SK-N-SH (cell line): Measurements from ENCODE around the gene GSE1. TPM values are rescaled to one million over a fixed set of nuclear protein-coding genes. Genes with fewer than 3 reads are reported as not detected.

ENCODE experiments used
- CTCF ChIA-PET: fragments of 300-600, 350-600 bp; formaldehyde crosslinking; extraction: SDS; loops from one replicate; lab custom pipeline; 2021; lab: Yijun Ruan, JAX
- POLR2A ChIA-PET: fragments of 350-600 bp; sonication (Branson Sonifier 250); formaldehyde crosslinking; extraction: SDS; loops from one replicate; lab custom pipeline; 2020; ENCODE audit warnings: antibody characterized with exemption, inconsistent platforms; lab: Yijun Ruan, JAX
- DNase-seq: peaks from one replicate; pipeline ENCODE4 v3.0.0; 2012
- H2AFZ ChIP-seq: fragments of 200-600 bp; sonication (generic); 2 replicates; pipeline ENCODE4 v1.8.1; 2016; ENCODE audit warnings: antibody characterized with exemption, mild to moderate bottlenecking, low read depth
- H3F3A ChIP-seq: fragments of 200-600 bp; sonication (generic); replicated peaks from 2 replicates; pipeline ENCODE3; 2016; ENCODE audit warnings: antibody characterized with exemption, mild to moderate bottlenecking; ENCODE audit not compliant: insufficient read depth
- H3K27ac ChIP-seq, 2 experiments: fragments of 200-500 bp in 1 of 2; fragments of 200-600 bp in 1 of 2; sonication (Bioruptor generic) in 1 of 2; sonication (generic), shearing (Covaris generic) in 1 of 2; 2 replicates each; pipeline versions ENCODE4 v1.5.1 to v1.6.1; 2014 to 2016; ENCODE audit warnings: low read depth in 2 of 2, inconsistent platforms in 1 of 2, low read length in 1 of 2, mild to moderate bottlenecking in 1 of 2, mixed read lengths in 1 of 2
- H3K27me3 ChIP-seq: fragments of 200-600 bp; sonication (generic), shearing (Covaris generic); 2 replicates; pipeline ENCODE4 v1.6.1; 2016; ENCODE audit warnings: mixed run types; ENCODE audit not compliant: insufficient read depth
- H3K36me3 ChIP-seq, 2 experiments: fragments of 200-500 bp in 1 of 2; fragments of 200-600 bp in 1 of 2; sonication (Bioruptor generic) in 1 of 2; sonication (generic) in 1 of 2; replicated peaks in 1 of 2; 2 replicates each; pipeline versions ENCODE3 to v1.5.1; 2014 to 2016; ENCODE audit warnings: low read length in 1 of 2, mild to moderate bottlenecking in 1 of 2; ENCODE audit not compliant: insufficient read depth in 2 of 2, control insufficient read depth in 1 of 2
- H3K4me1 ChIP-seq, 2 experiments: fragments of 200-500 bp in 1 of 2; fragments of 200-600 bp in 1 of 2; sonication (Bioruptor generic) in 1 of 2; sonication (generic), shearing (Covaris generic) in 1 of 2; 2 replicates each; pipeline versions ENCODE4 v1.5.1 to v1.6.1; 2014 to 2016; ENCODE audit warnings: low read depth in 1 of 2, low read length in 1 of 2, mixed run types in 1 of 2; ENCODE audit not compliant: insufficient read depth in 2 of 2, control insufficient read depth in 1 of 2
- H3K4me2 ChIP-seq: fragments of 200-600 bp; sonication (generic), shearing (Covaris generic); 2 replicates; pipeline ENCODE4 v1.6.1; 2017; ENCODE audit warnings: mixed run types
- H3K4me3 ChIP-seq, 2 experiments: fragments of 200-500 bp in 1 of 2; fragments of 200-600 bp in 1 of 2; sonication (Bioruptor generic) in 1 of 2; sonication (generic), shearing (Covaris generic) in 1 of 2; 2 replicates each; pipeline versions ENCODE4 v1.5.1 to v1.8.1; 2014 to 2016; ENCODE audit warnings: low read depth in 2 of 2, inconsistent platforms in 1 of 2, low read length in 1 of 2, mild to moderate bottlenecking in 1 of 2, mixed read lengths in 1 of 2, moderate library complexity in 1 of 2
- H3K79me2 ChIP-seq: fragments of 200-600 bp; sonication (generic); 2 replicates; pipeline ENCODE4 v1.8.1; 2017; ENCODE audit warnings: mild to moderate bottlenecking; ENCODE audit not compliant: insufficient read depth
- H3K9ac ChIP-seq: fragments of 200-600 bp; sonication (generic); 2 replicates; pipeline ENCODE4 v1.6.1; 2017; ENCODE audit warnings: mixed run types
- H3K9me2 ChIP-seq: fragments of 200-600 bp; sonication (generic); 2 replicates; pipeline ENCODE4 v1.6.1; 2017; ENCODE audit warnings: mixed run types
- H3K9me3 ChIP-seq: fragments of 200-600 bp; sonication (generic); 2 replicates; pipeline ENCODE4 v1.6.1; 2017; ENCODE audit warnings: mixed run types, mild to moderate bottlenecking, moderate library complexity
- H4K20me1 ChIP-seq: fragments of 200-600 bp; sonication (generic); 2 replicates; pipeline ENCODE4 v1.6.1; 2017; ENCODE audit warnings: mild to moderate bottlenecking, mixed run types; ENCODE audit not compliant: insufficient read depth
- CHD2 ChIP-seq: fragments of 150-350 bp; IDR thresholded peaks from 2 replicates; pipeline ENCODE4 v1.6.1; 2018; ENCODE audit warnings: low read length; ENCODE audit not compliant: partially characterized antibody
- ELF1 ChIP-seq: IDR thresholded peaks from 2 replicates; pipeline ENCODE4 v1.4.0; 2012
- EZH2phosphoT487 ChIP-seq: fragments of 200-600 bp; sonication (generic); IDR thresholded peaks from 2 replicates; pipeline ENCODE4 v1.6.1; 2017; ENCODE audit warnings: low read depth, mixed run types, mild to moderate bottlenecking, antibody characterized with exemption, moderate library complexity, borderline replicate concordance
- FOSL2 ChIP-seq: IDR thresholded peaks from 2 replicates; pipeline ENCODE4 v1.4.0; 2012; ENCODE audit warnings: low read depth, mild to moderate bottlenecking, moderate library complexity, borderline replicate concordance
- FOXJ3 ChIP-seq: sonication (generic); formaldehyde crosslinking; IDR thresholded peaks from 2 replicates; pipeline ENCODE4 v1.5.1; 2020; ENCODE audit warnings: mild to moderate bottlenecking, missing genetic modification reagents
- GABPA ChIP-seq: IDR thresholded peaks from 2 replicates; pipeline ENCODE4 v1.4.0; 2012; ENCODE audit warnings: low read depth, mild to moderate bottlenecking
- IRF3 ChIP-seq: fragments of 150-350 bp; IDR thresholded peaks from 2 replicates; pipeline ENCODE4 v1.6.1; 2016; ENCODE audit warnings: mild to moderate bottlenecking, low read depth, low read length
- PBX3 ChIP-seq: IDR thresholded peaks from 2 replicates; pipeline ENCODE4; 2012
- RCOR1 ChIP-seq: fragments of 150-350 bp; IDR thresholded peaks from 2 replicates; pipeline ENCODE4 v1.6.1; 2017; ENCODE audit warnings: antibody characterized with exemption, low read length
- RFX5 ChIP-seq: IDR thresholded peaks from 2 replicates; pipeline ENCODE4 v1.6.1; 2012; ENCODE audit warnings: mild to moderate bottlenecking, improper control_type of control experiment, low read length
- RXRA ChIP-seq: IDR thresholded peaks from 2 replicates; pipeline ENCODE4 v1.4.0; 2012; ENCODE audit warnings: low read depth, mild to moderate bottlenecking, borderline replicate concordance
- SMC3 ChIP-seq: IDR thresholded peaks from 2 replicates; pipeline ENCODE4 v1.6.1; 2012; ENCODE audit warnings: low read depth, low read length, improper control_type of control experiment
- TAF1 ChIP-seq: IDR thresholded peaks from 2 replicates; pipeline ENCODE4 v1.6.1; 2012; ENCODE audit warnings: low read depth, mild to moderate bottlenecking, low read length, moderate library complexity, borderline replicate concordance
- USF1 ChIP-seq: IDR thresholded peaks from 2 replicates; pipeline ENCODE4 v1.4.0; 2012; ENCODE audit warnings: low read depth, borderline replicate concordance
- YY1 ChIP-seq: IDR thresholded peaks from 2 replicates; pipeline ENCODE4 v1.4.0; 2012; ENCODE audit warnings: low read depth, mild to moderate bottlenecking
- whole genome bisulfite sequencing: methylation state at CpG from one replicate; pipeline ENCODE4 v1.1.6; 2017; ENCODE audit warnings: low lambda C conversion rate; 5-methylcytosine and 5-hydroxymethylcytosine counted together
- polyA plus RNA-seq, 3 experiments: library from polyadenylated mRNA; depleted of rRNA; stranded (reverse); fragments of >200 nt; gene quantifications; 2 replicates each; pipeline ENCODE4 v1.2.3, GENCODE V29; 2012

Gene GSE1
- polyA plus RNA-seq, 1 of the 3 experiments (the other 2 are of a cell fraction): 26.5 TPM

- H3F3A ChIP-seq: no peaks in the 10 kb centered on the region
- H3K4me2 ChIP-seq: no peak overlapping the region
- H3K4me1 ChIP-seq: peaks cover 0 to 55% of the 10 kb centered on the region in 2 experiments; a peak in 1 of 4 replicates
- no peak for DNase-seq
- ChIA-PET CTCF (interaction anchor here (1.0 kb wide), 1 partner anchor 204 kb away, joined by 3 read pairs; no protein-coding TSS in a partner anchor), POLR2A (no interaction called here)
- no peaks in the 10 kb centered on the region for H3K79me2 ChIP-seq
- H3K27ac ChIP-seq: no peak overlapping the region
- H3K9me2 ChIP-seq: no peaks in the 10 kb centered on the region
- TF ChIP-seq RFX5 (no peak), EZH2phosphoT487 (no peak), PBX3 (no peak), IRF3 (no peak), GABPA (no peak), FOSL2 (no peak), RCOR1 (no peak), YY1 (no peak), TAF1 (no peak)
- H3K4me3 ChIP-seq: no peak overlapping the region
- no peaks in the 10 kb centered on the region for H3K9me3 ChIP-seq
- H2AFZ ChIP-seq: no peak overlapping the region
- no peaks in the 10 kb centered on the region for H3K36me3 ChIP-seq
- H3K27me3 ChIP-seq: no peaks in the 10 kb centered on the region
- no peak overlapping the region for H3K9ac ChIP-seq
- WGBS: 93% methylated on average over 17 of the region's 18 CpGs
- peaks cover 54% of the 10 kb centered on the region for H4K20me1 ChIP-seq
Observed at GRCh38 chr16:85595812-85596502, 17.2 kb upstream of the GSE1 start.

- no peak overlapping the region for H3K4me2 ChIP-seq
- POLR2A ChIA-PET: no interaction called here
- H3K27me3 ChIP-seq: no peaks in the 10 kb centered on the region
- H2AFZ ChIP-seq: no peak overlapping the region
- H3K9me2 ChIP-seq: no peaks in the 10 kb centered on the region
- H3K36me3 ChIP-seq: no peaks in the 10 kb centered on the region
- TF ChIP-seq CHD2 (no peak), USF1 (no peak), ELF1 (no peak), FOXJ3 (CRISPR knock-in tag) (no peak), SMC3 (no peak), RXRA (no peak)
- TF ChIP-seq, all 33 proteins: peak for 0
- H3K79me2 ChIP-seq: no peaks in the 10 kb centered on the region
- WGBS: 98% methylated on average over 8 of the region's 8 CpGs
- CTCF ChIA-PET: interaction anchor here (0.9 to 2.7 kb wide), 2 partner anchors 12 to 35 kb away, joined by 3 to 11 read pairs; no protein-coding TSS in a partner anchor
- H3K9me3 ChIP-seq: no peaks in the 10 kb centered on the region
- no peak for DNase-seq
- H4K20me1 ChIP-seq: peaks cover 52% of the 10 kb centered on the region
- H3F3A ChIP-seq: no peaks in the 10 kb centered on the region
- H3K4me1 ChIP-seq: peaks cover 0 to 71% of the 10 kb centered on the region in 2 experiments; a peak in 1 of 4 replicates
- no peak overlapping the region for H3K4me3 ChIP-seq
- no peak overlapping the region for H3K27ac ChIP-seq
- H3K9ac ChIP-seq: no peak overlapping the region
Observed at GRCh38 chr16:85598141-85598540, 15.0 kb upstream of the GSE1 start.
